Left lung (tissue), 10 donors: ENCODE data around the gene CCNL2. TPM values are rescaled to one million over a fixed set of nuclear protein-coding genes. Genes with fewer than 3 reads are reported as not detected.

Source experiments
- ATAC-seq: fragments of 200-7000 bp; cut with Tn5 transposase; one replicate; pipeline ENCODE4 v1.9.1; 2020; ENCODE audit warnings: moderate library complexity
- DNase-seq, 4 donors: peaks; one replicate each; pipeline ENCODE4 v3.0.0-alpha.2; 2013 to 2020
- H3K27ac ChIP-seq, 2 donors: fragments of 200-600 bp; sonication (generic) in 1 of 2; one replicate each; pipeline versions ENCODE4 v1.5.0 to v1.8.0; 2020 to 2021
- H3K27me3 ChIP-seq, 2 donors: fragments of 200-600 bp; sonication (generic) in 1 of 2; one replicate each; pipeline versions ENCODE4 v1.5.0 to v1.8.0; 2020 to 2021
- H3K36me3 ChIP-seq, 2 donors: fragments of 200-600 bp; sonication (generic) in 1 of 2; one replicate each; pipeline versions ENCODE4 v1.5.0 to v1.8.0; 2020 to 2021
- H3K4me1 ChIP-seq, 2 donors: fragments of 200-600 bp; one replicate each; pipeline ENCODE4 v1.8.0; 2021
- H3K4me3 ChIP-seq, 2 donors: fragments of 200-600 bp; sonication (generic) in 1 of 2; one replicate each; pipeline versions ENCODE4 v1.5.0 to v1.8.0; 2020 to 2021; ENCODE audit warnings: mild to moderate bottlenecking in 1 of 2
- H3K9me3 ChIP-seq, 2 donors: fragments of 200-600 bp; sonication (generic) in 1 of 2; one replicate each; pipeline versions ENCODE4 v1.5.0 to v1.8.0; 2020 to 2021
- CTCF ChIP-seq, 2 donors: fragments of 200-600 bp; sonication (generic) in 1 of 2; IDR thresholded peaks; one replicate each; pipeline versions ENCODE4 v1.5.0 to v1.8.0; 2021; ENCODE audit warnings: antibody characterized with exemption in 2 of 2
- intact Hi-C, 2 donors: fragments of 100-400 bp; cut with DNase I; formaldehyde crosslinking; loops; one replicate each; pipeline versions ENCODE4 v1.11.2 to v1.14.2; 2022
- polyA plus RNA-seq, 6 donors: library from polyadenylated mRNA; unstranded; fragments of 120-200 nt; gene quantifications; one replicate each; pipeline ENCODE4 v1.2.1, GENCODE V29; 2013; ENCODE audit not compliant: insufficient read length in 6 of 6
- total RNA-seq, 2 donors: library from RNA; stranded (reverse); fragmentation: NEBNext Ultra II Directional; extraction: Animal tissue kit (Norgen Biotek cat#: 25700); gene quantifications; one replicate each; pipeline ENCODE4 v1.2.1, GENCODE V29; 2021
- donor health status: DM: no; HTN: yes; CAD: no.
- donor health status: DM: no; HTN: no; CAD: no.

CCNL2 gene
- total and polyA plus RNA-seq, 8 donors, result 142 to 405 (median 310) TPM

- no peak for TF ChIP-seq CTCF (IDR thresholded peaks at IDR 0.05)
Observed at GRCh38 chr1:1354271-1355247, 44.6 kb downstream of the CCNL2 start.

GRCh38 chr1:1353389-1354151 lies 45.6 kb downstream of the CCNL2 start:
- no peak overlapping the region for H3K27ac ChIP-seq

More at GRCh38 chr1:1354271-1355247, 44.6 kb downstream of the CCNL2 start:
- no peaks in the 10 kb centered on the region for H3K9me3 ChIP-seq
- ATAC-seq, result no peak
- H3K27me3 ChIP-seq, result peaks cover 21 to 83% of the 10 kb centered on the region in 2 donors
- H3K4me3 ChIP-seq, result no peak overlapping the region
- DNase-seq, result peak in 1 of 4 donors; percentile 80
- H3K27ac ChIP-seq, result no peak overlapping the region
- H3K4me1 ChIP-seq, result peaks cover 10 to 46% of the 10 kb centered on the region in 2 donors
- intact Hi-C loops, result no loop called here
- no peaks in the 10 kb centered on the region for H3K36me3 ChIP-seq

GRCh38 chr1:1352786-1353388 lies 46.2 kb downstream of the CCNL2 start:
- DNase-seq, result no peak
- H3K4me3 ChIP-seq, result no peak overlapping the region
- ATAC-seq, result no peak
- no peaks in the 10 kb centered on the region for H3K9me3 ChIP-seq
- H3K27ac ChIP-seq, result no peak overlapping the region
- no peaks in the 10 kb centered on the region for H3K36me3 ChIP-seq
- peaks cover 4 to 45% of the 10 kb centered on the region in 2 donors for H3K4me1 ChIP-seq
- intact Hi-C loops, result no loop called here
- TF ChIP-seq CTCF (IDR thresholded peaks at IDR 0.05), result no peak
- peaks cover 21 to 66% of the 10 kb centered on the region in 2 donors for H3K27me3 ChIP-seq

More at GRCh38 chr1:1353389-1354151, 45.6 kb downstream of the CCNL2 start:
- TF ChIP-seq CTCF (IDR thresholded peaks at IDR 0.05), result no peak
- intact Hi-C loops, result no loop called here
- no peak overlapping the region for H3K4me3 ChIP-seq
- H3K4me1 ChIP-seq, result peaks cover 4 to 43% of the 10 kb centered on the region in 2 donors
- H3K9me3 ChIP-seq, result no peaks in the 10 kb centered on the region
- no peaks in the 10 kb centered on the region for H3K36me3 ChIP-seq
- ATAC-seq (no peak), DNase-seq (peak in 1 of 4 donors; percentile 68)
- H3K27me3 ChIP-seq, result peaks cover 21 to 73% of the 10 kb centered on the region in 2 donors

- no peak overlapping the region for H3K27ac ChIP-seq
- no peaks in the 10 kb centered on the region for H3K36me3 ChIP-seq
- intact Hi-C loops, result no loop called here
- H3K9me3 ChIP-seq, result no peaks in the 10 kb centered on the region
- ATAC-seq (no peak), DNase-seq (peak in 2 of 4 donors; percentile 63 to 75)
- H3K4me1 ChIP-seq, result peaks cover 10 to 56% of the 10 kb centered on the region in 2 donors
- H3K4me3 ChIP-seq, result no peak overlapping the region
- TF ChIP-seq CTCF (IDR thresholded peaks at IDR 0.05), result no peak
- H3K27me3 ChIP-seq, result peaks cover 21 to 55% of the 10 kb centered on the region in 2 donors
Observed at GRCh38 chr1:1351511-1352427, 47.4 kb downstream of the CCNL2 start.
